Fibroblast of lung (primary cell): Measurements from ENCODE around the gene CDCA4.

Source experiments
- EZH2 ChIP-seq: IDR thresholded peaks from 2 replicates; pipeline ENCODE4 v1.5.1; 2012; ENCODE audit warnings: low read length, control low read depth, mild to moderate bottlenecking; ENCODE audit errors: missing control alignments
- TF ChIP-seq, protein P1 (sequence below), 2 donors: IDR thresholded peaks in 1 of 2; conservative IDR thresholded peaks in 1 of 2; 1 replicate in 1 of 2; 2 replicates in 1 of 2; pipeline ENCODE4 v1.5.1; 2011 to 2012; ENCODE audit warnings: low read length in 2 of 2, control low read depth in 1 of 2, inconsistent platforms in 1 of 2, low read depth in 1 of 2, mild to moderate bottlenecking in 1 of 2

DNA sequence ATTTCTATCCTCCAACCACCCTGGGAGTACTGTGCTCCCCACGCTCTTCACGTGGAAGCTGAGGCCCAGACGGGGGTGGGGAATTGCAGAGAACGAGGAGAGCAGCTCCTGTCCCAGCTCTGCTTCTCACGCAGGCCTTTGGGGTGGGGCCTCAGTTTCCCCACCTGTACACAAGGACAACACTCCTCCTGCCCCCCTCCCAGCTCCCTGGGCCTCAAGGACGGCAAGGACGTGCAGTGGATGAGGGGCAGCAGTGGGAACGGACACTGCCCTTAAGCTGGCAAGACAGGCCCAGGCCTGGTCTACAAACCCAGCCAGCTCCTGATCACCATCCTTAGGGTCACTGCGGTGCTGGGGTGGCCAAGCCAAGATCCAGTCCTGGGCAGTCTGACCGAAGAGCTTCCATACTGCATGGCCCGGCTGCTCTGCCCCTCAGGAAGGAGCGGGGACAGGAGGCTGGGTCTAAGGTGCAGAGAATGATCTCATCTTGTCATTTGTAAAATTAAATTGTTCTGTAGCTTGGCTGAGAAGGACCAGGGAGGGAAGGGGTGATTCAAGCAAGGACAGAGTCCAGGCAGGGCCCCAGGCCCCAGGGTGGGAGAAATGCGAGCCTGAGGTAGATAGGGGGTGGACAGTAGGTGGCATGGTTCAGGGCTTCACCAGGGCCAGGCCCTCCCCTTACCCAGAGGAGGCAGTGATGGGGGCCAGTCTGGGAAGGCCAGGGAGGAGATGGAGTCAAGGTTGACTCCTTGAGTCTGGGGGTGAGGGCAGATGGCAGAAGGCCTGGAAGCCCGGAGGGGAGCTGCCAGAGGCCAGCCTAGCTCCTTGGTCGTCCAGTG, 36.6 kb downstream of the CDCA4 start:
- TF ChIP-seq, protein P1, sequence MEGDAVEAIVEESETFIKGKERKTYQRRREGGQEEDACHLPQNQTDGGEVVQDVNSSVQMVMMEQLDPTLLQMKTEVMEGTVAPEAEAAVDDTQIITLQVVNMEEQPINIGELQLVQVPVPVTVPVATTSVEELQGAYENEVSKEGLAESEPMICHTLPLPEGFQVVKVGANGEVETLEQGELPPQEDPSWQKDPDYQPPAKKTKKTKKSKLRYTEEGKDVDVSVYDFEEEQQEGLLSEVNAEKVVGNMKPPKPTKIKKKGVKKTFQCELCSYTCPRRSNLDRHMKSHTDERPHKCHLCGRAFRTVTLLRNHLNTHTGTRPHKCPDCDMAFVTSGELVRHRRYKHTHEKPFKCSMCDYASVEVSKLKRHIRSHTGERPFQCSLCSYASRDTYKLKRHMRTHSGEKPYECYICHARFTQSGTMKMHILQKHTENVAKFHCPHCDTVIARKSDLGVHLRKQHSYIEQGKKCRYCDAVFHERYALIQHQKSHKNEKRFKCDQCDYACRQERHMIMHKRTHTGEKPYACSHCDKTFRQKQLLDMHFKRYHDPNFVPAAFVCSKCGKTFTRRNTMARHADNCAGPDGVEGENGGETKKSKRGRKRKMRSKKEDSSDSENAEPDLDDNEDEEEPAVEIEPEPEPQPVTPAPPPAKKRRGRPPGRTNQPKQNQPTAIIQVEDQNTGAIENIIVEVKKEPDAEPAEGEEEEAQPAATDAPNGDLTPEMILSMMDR (conservative IDR thresholded peaks at IDR 0.05 in 1 of 2, IDR thresholded peaks at IDR 0.05 in 1 of 2; ENCODE audit: low read depth in 1 of 2, low read length in 2 of 2), result no peak
- no peak for TF ChIP-seq EZH2
